Measurements from ENCODE around the gene ZFYVE21. TPM values are rescaled to one million over a fixed set of nuclear protein-coding genes. Genes with fewer than 3 reads are reported as not detected.

Gene ZFYVE21
- total RNA-seq, 1 experiment from 2014 or later = 59.7 TPM

GRCh38 chr14:103746701-103747100, 31.1 kb downstream of the ZFYVE21 start:
- DNase-seq (ENCODE audit: low spot score) (no peak), ATAC-seq (no peak)
- Mint-ChIP-seq H3K9me3 (no peaks in the 10 kb centered on the region), H3K27me3 (ENCODE audit: low read depth) (no peaks in the 10 kb centered on the region), H3K4me1 (peaks cover 7% of the 10 kb centered on the region), H3K4me3 (no peak overlapping the region), H3K36me3 (no peaks in the 10 kb centered on the region), H3K27ac (0 out of 2 replicates have a peak overlapping the region, but pooled peaks have one; percentile 8)
- ChIA-PET POLR2A (interaction anchor here (0.7 kb wide), 1 partner anchor 958 kb away, joined by 3 read pairs; no protein-coding TSS in a partner anchor), CTCF (interaction anchor here (0.7 to 1.0 kb wide), 2 partner anchors 24 to 73 kb away, joined by 3 read pairs; no protein-coding TSS in a partner anchor)
- no peak for TF ChIP-seq FOXP1 (CRISPR knock-in tag; IDR thresholded peaks at IDR 0.05; ENCODE audit: borderline replicate concordance)
- TF ChIP-seq, protein P1, sequence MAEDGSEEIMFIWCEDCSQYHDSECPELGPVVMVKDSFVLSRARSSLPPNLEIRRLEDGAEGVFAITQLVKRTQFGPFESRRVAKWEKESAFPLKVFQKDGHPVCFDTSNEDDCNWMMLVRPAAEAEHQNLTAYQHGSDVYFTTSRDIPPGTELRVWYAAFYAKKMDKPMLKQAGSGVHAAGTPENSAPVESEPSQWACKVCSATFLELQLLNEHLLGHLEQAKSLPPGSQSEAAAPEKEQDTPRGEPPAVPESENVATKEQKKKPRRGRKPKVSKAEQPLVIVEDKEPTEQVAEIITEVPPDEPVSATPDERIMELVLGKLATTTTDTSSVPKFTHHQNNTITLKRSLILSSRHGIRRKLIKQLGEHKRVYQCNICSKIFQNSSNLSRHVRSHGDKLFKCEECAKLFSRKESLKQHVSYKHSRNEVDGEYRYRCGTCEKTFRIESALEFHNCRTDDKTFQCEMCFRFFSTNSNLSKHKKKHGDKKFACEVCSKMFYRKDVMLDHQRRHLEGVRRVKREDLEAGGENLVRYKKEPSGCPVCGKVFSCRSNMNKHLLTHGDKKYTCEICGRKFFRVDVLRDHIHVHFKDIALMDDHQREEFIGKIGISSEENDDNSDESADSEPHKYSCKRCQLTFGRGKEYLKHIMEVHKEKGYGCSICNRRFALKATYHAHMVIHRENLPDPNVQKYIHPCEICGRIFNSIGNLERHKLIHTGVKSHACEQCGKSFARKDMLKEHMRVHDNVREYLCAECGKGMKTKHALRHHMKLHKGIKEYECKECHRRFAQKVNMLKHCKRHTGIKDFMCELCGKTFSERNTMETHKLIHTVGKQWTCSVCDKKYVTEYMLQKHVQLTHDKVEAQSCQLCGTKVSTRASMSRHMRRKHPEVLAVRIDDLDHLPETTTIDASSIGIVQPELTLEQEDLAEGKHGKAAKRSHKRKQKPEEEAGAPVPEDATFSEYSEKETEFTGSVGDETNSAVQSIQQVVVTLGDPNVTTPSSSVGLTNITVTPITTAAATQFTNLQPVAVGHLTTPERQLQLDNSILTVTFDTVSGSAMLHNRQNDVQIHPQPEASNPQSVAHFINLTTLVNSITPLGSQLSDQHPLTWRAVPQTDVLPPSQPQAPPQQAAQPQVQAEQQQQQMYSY (CRISPR knock-in tag; IDR thresholded peaks at IDR 0.05) = no peak

DNA sequence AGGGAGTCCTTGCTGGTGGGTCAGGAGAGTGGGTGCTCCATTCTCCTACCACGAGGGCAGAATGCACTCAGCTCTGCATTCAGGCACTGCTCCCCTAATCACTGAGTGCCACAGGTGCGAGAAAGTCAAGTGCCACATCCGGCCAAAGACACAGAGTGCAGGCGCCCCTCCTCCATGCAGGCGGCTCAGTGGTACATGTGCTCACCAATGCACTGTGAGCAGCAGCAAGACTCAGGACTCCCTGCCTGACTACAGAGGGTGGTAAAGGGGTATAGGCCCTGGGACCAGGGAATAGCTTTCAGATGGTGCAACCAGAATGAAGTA, 32.9 kb downstream of the ZFYVE21 start:
- DNase-seq (ENCODE audit: low spot score) (no peak), ATAC-seq (peak; percentile 30; the same call in 1 of the 2 replicates)
- Mint-ChIP-seq H3K27ac (no peak overlapping the region), H3K4me1 (0 out of 2 replicates have a peak, but pooled peaks cover 2% of the 10 kb centered on the region), H3K4me3 (no peak overlapping the region), H3K9me3 (no peaks in the 10 kb centered on the region), H3K27me3 (ENCODE audit: low read depth) (no peaks in the 10 kb centered on the region), H3K36me3 (no peaks in the 10 kb centered on the region)
- TF ChIP-seq GRHL2 (CRISPR knock-in tag; IDR thresholded peaks at IDR 0.05; ENCODE audit: insufficient replicate concordance, severe bottlenecking) (no peak), ZBTB21 (CRISPR knock-in tag; IDR thresholded peaks at IDR 0.05; ENCODE audit: borderline replicate concordance) (no peak), ELF4 (CRISPR knock-in tag; IDR thresholded peaks at IDR 0.05; ENCODE audit: low read depth) (no peak), SP1 (CRISPR knock-in tag; conservative IDR thresholded peaks at IDR 0.05) (no peak), EMX1 (CRISPR knock-in tag; IDR thresholded peaks at IDR 0.05) (no peak), CTCF (IDR thresholded peaks at IDR 0.05) (no peak), ZNF317 (CRISPR knock-in tag; IDR thresholded peaks at IDR 0.05; ENCODE audit: borderline replicate concordance, low read depth) (no peak), ESRRA (CRISPR knock-in tag; IDR thresholded peaks at IDR 0.05; ENCODE audit: borderline replicate concordance) (no peak), TCF7 (CRISPR knock-in tag; IDR thresholded peaks at IDR 0.05; ENCODE audit: low read depth) (no peak), IRF1 (CRISPR knock-in tag; IDR thresholded peaks at IDR 0.05) (no peak)
- TF ChIP-seq, protein P2, sequence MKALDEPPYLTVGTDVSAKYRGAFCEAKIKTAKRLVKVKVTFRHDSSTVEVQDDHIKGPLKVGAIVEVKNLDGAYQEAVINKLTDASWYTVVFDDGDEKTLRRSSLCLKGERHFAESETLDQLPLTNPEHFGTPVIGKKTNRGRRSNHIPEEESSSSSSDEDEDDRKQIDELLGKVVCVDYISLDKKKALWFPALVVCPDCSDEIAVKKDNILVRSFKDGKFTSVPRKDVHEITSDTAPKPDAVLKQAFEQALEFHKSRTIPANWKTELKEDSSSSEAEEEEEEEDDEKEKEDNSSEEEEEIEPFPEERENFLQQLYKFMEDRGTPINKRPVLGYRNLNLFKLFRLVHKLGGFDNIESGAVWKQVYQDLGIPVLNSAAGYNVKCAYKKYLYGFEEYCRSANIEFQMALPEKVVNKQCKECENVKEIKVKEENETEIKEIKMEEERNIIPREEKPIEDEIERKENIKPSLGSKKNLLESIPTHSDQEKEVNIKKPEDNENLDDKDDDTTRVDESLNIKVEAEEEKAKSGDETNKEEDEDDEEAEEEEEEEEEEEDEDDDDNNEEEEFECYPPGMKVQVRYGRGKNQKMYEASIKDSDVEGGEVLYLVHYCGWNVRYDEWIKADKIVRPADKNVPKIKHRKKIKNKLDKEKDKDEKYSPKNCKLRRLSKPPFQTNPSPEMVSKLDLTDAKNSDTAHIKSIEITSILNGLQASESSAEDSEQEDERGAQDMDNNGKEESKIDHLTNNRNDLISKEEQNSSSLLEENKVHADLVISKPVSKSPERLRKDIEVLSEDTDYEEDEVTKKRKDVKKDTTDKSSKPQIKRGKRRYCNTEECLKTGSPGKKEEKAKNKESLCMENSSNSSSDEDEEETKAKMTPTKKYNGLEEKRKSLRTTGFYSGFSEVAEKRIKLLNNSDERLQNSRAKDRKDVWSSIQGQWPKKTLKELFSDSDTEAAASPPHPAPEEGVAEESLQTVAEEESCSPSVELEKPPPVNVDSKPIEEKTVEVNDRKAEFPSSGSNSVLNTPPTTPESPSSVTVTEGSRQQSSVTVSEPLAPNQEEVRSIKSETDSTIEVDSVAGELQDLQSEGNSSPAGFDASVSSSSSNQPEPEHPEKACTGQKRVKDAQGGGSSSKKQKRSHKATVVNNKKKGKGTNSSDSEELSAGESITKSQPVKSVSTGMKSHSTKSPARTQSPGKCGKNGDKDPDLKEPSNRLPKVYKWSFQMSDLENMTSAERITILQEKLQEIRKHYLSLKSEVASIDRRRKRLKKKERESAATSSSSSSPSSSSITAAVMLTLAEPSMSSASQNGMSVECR (CRISPR knock-in tag; IDR thresholded peaks at IDR 0.05; ENCODE audit: borderline replicate concordance) = no peak
- TF ChIP-seq, protein P3, sequence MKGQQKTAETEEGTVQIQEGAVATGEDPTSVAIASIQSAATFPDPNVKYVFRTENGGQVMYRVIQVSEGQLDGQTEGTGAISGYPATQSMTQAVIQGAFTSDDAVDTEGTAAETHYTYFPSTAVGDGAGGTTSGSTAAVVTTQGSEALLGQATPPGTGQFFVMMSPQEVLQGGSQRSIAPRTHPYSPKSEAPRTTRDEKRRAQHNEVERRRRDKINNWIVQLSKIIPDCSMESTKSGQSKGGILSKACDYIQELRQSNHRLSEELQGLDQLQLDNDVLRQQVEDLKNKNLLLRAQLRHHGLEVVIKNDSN (CRISPR knock-in tag; IDR thresholded peaks at IDR 0.05) = no peak
- TF ChIP-seq, protein P4, sequence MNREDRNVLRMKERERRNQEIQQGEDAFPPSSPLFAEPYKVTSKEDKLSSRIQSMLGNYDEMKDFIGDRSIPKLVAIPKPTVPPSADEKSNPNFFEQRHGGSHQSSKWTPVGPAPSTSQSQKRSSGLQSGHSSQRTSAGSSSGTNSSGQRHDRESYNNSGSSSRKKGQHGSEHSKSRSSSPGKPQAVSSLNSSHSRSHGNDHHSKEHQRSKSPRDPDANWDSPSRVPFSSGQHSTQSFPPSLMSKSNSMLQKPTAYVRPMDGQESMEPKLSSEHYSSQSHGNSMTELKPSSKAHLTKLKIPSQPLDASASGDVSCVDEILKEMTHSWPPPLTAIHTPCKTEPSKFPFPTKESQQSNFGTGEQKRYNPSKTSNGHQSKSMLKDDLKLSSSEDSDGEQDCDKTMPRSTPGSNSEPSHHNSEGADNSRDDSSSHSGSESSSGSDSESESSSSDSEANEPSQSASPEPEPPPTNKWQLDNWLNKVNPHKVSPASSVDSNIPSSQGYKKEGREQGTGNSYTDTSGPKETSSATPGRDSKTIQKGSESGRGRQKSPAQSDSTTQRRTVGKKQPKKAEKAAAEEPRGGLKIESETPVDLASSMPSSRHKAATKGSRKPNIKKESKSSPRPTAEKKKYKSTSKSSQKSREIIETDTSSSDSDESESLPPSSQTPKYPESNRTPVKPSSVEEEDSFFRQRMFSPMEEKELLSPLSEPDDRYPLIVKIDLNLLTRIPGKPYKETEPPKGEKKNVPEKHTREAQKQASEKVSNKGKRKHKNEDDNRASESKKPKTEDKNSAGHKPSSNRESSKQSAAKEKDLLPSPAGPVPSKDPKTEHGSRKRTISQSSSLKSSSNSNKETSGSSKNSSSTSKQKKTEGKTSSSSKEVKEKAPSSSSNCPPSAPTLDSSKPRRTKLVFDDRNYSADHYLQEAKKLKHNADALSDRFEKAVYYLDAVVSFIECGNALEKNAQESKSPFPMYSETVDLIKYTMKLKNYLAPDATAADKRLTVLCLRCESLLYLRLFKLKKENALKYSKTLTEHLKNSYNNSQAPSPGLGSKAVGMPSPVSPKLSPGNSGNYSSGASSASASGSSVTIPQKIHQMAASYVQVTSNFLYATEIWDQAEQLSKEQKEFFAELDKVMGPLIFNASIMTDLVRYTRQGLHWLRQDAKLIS (CRISPR knock-in tag; IDR thresholded peaks at IDR 0.05; ENCODE audit: borderline replicate concordance) = no peak
- TF ChIP-seq, protein P5, sequence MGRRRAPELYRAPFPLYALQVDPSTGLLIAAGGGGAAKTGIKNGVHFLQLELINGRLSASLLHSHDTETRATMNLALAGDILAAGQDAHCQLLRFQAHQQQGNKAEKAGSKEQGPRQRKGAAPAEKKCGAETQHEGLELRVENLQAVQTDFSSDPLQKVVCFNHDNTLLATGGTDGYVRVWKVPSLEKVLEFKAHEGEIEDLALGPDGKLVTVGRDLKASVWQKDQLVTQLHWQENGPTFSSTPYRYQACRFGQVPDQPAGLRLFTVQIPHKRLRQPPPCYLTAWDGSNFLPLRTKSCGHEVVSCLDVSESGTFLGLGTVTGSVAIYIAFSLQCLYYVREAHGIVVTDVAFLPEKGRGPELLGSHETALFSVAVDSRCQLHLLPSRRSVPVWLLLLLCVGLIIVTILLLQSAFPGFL (CRISPR knock-in tag; IDR thresholded peaks at IDR 0.05; ENCODE audit: borderline replicate concordance) = no peak
- ChIA-PET CTCF (no interaction called here), POLR2A (interaction anchor here (0.6 kb wide), 1 partner anchor 22 kb away, joined by 5 read pairs; no protein-coding TSS in a partner anchor)
